Putamen (tissue), 1 donor: ENCODE data around the gene POU4F1.

Experiments
- DNase-seq: peaks from one replicate; pipeline ENCODE4 v3.0.0-alpha.2; 2016; ENCODE audit warnings: low spot score

The POU4F1 gene

DNA sequence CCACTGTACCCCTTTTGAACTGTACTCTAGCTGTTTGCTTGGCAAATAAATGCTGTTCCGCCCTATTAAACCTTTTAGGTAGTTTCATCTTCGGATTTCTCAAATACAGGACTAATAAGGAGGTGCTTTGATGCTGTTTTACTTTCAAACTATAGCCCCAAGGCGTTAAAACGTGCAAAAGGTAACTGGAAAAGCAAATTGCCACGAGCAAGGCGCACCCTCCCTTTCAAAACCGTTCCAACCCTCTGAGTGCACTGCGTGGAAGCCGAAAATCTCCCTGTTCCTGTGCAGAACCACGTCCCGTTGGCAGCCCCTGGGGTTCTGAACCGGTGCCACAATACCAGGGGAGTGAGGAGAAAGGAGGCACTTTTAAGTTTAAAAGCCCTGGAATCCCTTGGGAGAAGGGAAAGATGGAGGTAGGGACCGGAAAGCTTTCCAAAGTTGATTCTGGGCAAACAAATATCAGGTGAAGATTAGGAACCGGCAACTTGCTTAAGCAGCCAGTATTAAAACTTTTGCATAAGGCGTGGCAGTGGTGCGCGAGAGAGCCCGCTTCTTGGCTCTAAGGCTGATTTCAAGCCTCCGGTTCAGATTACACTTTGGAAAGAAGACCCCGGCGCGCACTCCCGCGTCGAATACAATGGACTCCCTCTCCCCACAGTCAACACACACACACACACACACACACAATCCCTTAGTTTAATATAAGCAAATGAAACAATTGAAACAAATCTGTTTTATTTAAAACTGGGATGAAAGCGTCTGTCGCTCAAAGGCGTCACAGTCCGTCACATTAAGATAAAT lies 9.5 kb downstream of the POU4F1 start:
- DNase-seq: no peak

DNA sequence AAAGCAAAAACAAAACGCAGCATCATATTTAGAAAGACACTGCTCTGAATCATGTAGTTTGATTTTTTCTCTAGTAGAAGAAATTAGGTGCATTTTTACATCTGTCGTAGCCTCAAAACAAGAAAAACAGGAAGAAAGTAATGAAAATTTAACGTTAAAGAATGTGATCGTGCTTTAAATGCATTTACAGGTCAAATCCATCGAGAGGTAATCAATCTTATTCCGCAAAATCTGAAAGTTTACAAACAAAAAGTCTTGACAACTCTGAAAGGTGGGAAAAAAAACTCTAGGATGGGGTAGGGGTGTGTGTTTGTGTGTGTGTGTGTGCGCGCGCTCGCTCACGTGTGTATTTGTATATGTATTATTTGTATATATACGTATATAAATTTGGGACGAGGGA lies 10.2 kb downstream of the POU4F1 start:
- no peak for DNase-seq

DNA sequence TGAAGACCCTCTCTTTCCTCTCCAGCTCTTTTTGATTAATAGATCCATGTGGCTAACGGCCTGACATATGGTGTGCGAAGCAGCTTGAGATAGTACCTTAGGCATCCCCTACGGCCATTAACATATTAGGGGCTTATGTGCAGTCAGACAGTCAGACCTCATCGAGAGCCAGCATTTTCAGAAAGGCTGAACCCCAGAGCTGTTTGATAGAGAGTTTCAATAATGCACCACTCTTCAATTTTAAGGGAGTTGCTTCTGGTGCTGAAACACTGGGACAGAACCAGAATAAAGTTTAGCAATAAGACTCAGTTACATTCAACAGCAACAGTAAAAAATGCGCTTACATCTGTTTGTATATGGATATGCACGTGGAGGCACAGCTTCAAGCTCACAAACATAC lies 10.8 kb downstream of the POU4F1 start:
- DNase-seq: no peak

DNA sequence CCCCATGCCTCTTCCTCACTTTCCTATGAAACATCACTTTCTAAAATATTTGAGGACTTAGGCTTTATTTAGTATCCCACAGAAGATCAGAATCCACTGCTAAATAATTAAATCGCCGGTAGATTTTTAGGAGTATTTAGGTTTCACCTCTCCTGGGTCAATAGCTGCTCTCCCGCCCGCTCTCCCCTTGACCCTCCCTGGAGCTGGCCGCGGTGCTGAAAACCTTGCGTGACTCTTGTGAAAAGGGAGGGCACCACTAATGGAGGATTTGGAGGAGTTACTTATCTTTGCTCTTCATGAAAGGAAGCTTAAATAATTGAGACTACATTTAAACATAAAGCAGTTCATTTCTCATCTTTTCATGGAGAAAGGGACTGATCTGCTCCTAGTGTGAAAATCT lies 14.1 kb downstream of the POU4F1 start:
- DNase-seq: no peak

DNA sequence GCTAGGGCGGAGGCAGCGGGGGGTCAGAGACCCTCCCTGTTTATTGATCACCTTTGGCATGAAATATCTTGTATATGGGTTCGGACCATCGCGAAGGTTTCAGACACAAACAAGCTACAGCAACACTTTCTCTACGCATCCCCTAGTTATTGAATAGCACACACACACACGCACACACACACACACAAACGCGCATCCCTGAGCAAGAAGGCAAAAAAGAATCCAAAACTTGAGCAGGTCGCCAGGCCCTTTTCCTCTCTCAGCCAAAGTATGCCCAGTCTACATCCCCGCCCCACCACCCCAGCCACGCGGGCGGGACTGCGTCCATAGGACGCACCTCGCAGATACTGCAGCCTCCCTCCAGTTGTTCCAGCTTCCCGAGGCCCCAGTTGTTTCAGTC lies 16.0 kb downstream of the POU4F1 start:
- no peak for DNase-seq

DNA sequence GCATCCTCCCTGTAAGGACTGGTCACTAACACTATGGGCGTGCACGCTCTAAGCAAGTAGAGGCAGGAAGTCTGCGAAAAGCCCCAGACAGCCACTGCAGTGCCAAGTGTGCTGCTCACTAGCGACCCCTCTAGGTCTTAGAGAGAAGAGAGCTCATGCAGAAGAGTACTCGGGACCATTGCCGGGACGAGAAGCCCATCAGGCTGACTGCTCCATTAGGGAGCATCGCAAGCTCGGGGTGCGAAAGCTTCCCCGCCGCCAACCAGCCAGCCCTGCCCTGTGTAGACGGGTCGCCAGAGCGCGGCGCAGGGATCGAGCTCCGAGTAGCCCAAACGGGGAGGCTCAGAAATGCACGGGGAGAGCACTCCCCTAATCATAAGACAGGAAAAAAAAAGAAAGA lies 16.6 kb downstream of the POU4F1 start:
- DNase-seq: no peak

DNA sequence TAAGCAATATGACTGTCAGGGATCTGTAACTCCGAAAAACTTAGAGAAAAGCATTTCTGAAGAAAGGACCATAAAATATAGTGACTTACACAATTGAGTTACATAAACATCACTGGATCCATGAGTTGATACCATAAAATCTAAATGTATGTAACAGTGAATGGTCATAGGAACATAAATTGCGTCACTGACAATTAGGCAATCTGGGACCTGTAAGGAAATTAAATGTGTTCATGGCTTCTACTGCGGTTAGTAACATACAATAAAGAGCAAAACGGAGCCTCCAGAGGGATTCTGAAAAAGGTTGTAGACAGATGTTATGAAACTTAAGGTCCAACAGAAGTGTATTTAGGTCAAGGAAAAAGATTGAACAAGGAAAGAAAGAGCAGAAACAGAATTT lies 27.1 kb downstream of the POU4F1 start:
- no peak for DNase-seq

DNA sequence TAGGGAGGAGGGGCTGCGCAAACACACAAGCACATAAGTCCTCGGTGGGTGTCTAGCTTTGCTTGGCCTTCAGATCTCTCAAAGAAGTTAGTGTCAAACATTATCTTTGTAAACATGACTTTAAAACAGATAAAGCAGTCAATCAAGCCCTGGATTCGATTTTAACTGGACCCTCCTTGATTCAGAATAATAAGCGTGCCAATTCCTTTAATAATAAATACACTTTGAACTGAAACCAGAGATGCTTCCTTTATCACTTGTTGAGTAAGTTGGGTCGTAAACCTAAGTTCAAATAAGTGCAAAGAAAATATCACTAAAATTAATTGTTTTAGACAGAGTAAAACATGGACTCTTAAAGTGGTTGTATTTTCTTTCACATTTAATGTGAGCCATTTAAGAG lies 30.9 kb downstream of the POU4F1 start:
- no peak for DNase-seq

DNA sequence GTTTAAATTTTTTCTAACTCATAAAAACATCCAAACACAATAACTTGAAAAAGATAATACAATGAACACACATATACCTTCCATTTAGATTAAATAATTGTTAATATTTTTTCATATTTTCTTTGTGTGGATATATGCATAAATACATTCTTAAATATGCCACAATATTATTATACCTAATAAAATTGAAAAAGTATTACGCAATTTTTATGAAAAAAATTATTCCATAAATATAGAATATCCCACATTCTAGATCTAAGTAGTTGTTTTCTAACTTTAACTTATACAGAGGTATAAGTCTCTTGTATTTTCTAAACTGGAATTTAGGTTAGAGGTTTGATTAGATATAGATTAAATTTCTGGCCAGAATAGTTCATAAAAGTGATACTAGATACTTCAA lies 34.3 kb downstream of the POU4F1 start:
- no peak for DNase-seq

DNA sequence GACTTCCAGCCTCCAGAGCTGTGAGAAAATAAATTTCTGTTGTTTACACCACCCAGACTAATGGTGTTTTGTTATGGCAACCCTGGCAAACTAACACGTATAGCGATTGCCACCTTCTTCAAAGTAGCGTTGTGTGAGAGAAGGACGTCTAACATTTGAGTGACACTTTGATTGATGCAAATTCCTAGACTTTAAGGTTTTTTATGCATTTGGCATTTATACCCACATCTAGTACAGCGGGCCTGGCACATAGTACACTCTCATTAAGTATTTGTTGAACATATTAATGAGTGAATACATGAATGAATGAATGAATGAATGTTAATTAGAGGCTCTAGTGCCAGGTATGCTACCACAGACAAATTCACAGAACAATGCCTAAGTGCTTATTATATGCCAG lies 36.7 kb downstream of the POU4F1 start:
- no peak for DNase-seq

DNA sequence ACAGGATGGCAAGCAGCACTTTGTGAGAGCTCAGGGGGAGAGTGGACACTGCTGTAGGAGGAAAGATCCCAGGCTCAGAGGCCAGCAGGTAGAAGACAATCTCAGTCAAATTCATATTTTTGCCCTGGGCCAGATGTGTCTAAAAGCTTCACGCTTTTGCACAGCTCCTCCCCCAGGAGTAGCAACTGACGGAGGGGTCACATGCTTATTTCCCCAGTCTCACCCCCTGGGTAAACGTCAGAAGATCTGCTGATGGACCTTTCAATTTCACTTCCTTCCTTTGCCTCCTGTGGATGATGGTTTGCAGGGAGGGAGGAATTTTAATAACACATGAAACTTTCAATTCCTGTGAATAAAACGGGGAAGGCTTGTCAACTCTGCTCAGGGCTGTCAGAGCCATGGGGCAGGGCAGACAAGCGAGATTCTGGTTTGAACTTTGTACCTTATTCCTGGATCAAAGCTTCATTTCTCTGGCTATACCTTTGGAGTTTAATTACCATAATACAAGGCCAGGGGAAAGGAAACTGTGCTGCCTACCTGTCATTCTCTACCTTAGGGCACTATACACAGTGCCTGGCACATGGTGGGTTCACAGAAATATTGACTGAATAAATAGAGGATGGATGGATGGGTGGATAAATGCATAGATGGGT lies 41.0 kb downstream of the POU4F1 start:
- no peak for DNase-seq
